Endothelial cell of umbilical vein (primary cell): ENCODE data around the gene OGFOD2.

ENCODE experiments used
- CTCF ChIP-seq, 2 donors: IDR thresholded peaks; 1 replicate in 1 of 2; 2 replicates in 1 of 2; pipeline ENCODE4 v1.5.1; 2011; ENCODE audit warnings: low read length in 2 of 2, mild to moderate bottlenecking in 2 of 2, moderate library complexity in 2 of 2, control low read depth in 1 of 2, inconsistent platforms in 1 of 2, low read depth in 1 of 2; ENCODE audit not compliant: insufficient read depth in 1 of 2; ENCODE audit errors: extremely low read depth in 1 of 2
- EZH2 ChIP-seq: IDR thresholded peaks from 2 replicates; pipeline ENCODE4 v1.6.1; 2012; ENCODE audit warnings: borderline replicate concordance, low read depth, mild to moderate bottlenecking, moderate library complexity, low read length, inconsistent platforms; ENCODE audit not compliant: severe bottlenecking
- FOS ChIP-seq: IDR thresholded peaks from 2 replicates; pipeline ENCODE4 v1.6.1; 2011; ENCODE audit warnings: mild to moderate bottlenecking, low read length, moderate library complexity, borderline replicate concordance; ENCODE audit not compliant: insufficient read depth
- GATA2 ChIP-seq: IDR thresholded peaks from 2 replicates; pipeline ENCODE4 v1.7.0; 2011; ENCODE audit warnings: low read depth, mild to moderate bottlenecking, moderate library complexity, mixed read lengths, low read length; ENCODE audit not compliant: insufficient read length, insufficient read depth
- JUN ChIP-seq: IDR thresholded peaks from 2 replicates; pipeline ENCODE4 v1.6.1; 2011; ENCODE audit warnings: borderline replicate concordance, low read depth; ENCODE audit not compliant: insufficient read length, insufficient read depth
- MAX ChIP-seq: IDR thresholded peaks from 2 replicates; pipeline ENCODE4 v1.6.1; 2011; ENCODE audit not compliant: insufficient read depth, insufficient read length
- MYC ChIP-seq: IDR thresholded peaks from one replicate; pipeline ENCODE4 v1.6.1; 2011; ENCODE audit warnings: mild to moderate bottlenecking, low read depth, low read length
- POLR2A ChIP-seq: IDR thresholded peaks from 2 replicates; pipeline ENCODE4 v1.6.1; 2012; ENCODE audit warnings: low read depth, mild to moderate bottlenecking, control low read depth, low read length
- POLR2AphosphoS5 ChIP-seq: IDR thresholded peaks from 2 replicates; pipeline ENCODE4 v1.6.1; 2012; ENCODE audit warnings: low read depth, mild to moderate bottlenecking, control low read depth, low read length, moderate library complexity; ENCODE audit not compliant: insufficient read depth

GRCh38 chr12:122934722-122935121, 40.3 kb upstream of the OGFOD2 start:
- TF ChIP-seq CTCF (IDR thresholded peaks at IDR 0.05; ENCODE audit: extremely low read depth in 1 of 2, insufficient read depth in 1 of 2, low read depth in 1 of 2, low read length in 2 of 2) (no peak), GATA2 (no peak), POLR2A (no peak), MYC (no peak), EZH2 (no peak), POLR2AphosphoS5 (no peak), MAX (no peak), FOS (no peak), JUN (no peak)
